Epithelial cell of proximal tubule (primary cell): ENCODE data around the gene CLEC10A. TPM values are rescaled to one million over a fixed set of nuclear protein-coding genes. Genes with fewer than 3 reads are reported as not detected.
"Not testable (repeated sequence)": the region's sequence is repeated elsewhere in the genome, so short reads cannot be mapped to it uniquely, and the experiment has no call there.

ENCODE experiments used
- DNase-seq: peaks from one replicate; pipeline ENCODE4 v3.0.0-alpha.2; 2011; ENCODE audit warnings: low read depth
- H3K4me3 ChIP-seq: 2 replicates; pipeline ENCODE4 v1.5.1; 2011; ENCODE audit warnings: low read depth, mild to moderate bottlenecking, low read length
- total RNA-seq: library from RNA; depleted of rRNA; stranded (reverse); fragments of >200 nt; gene quantifications from 2 replicates; pipeline ENCODE4 v1.2.3, GENCODE V29; 2015
- TF ChIP-seq, protein P1 (sequence below): conservative IDR thresholded peaks from 2 replicates; pipeline ENCODE4 v1.5.1; 2012; ENCODE audit warnings: low read depth, mild to moderate bottlenecking, low read length

CLEC10A gene
- total RNA-seq, 1 donor from 2014 or later, result not detected

DNA sequence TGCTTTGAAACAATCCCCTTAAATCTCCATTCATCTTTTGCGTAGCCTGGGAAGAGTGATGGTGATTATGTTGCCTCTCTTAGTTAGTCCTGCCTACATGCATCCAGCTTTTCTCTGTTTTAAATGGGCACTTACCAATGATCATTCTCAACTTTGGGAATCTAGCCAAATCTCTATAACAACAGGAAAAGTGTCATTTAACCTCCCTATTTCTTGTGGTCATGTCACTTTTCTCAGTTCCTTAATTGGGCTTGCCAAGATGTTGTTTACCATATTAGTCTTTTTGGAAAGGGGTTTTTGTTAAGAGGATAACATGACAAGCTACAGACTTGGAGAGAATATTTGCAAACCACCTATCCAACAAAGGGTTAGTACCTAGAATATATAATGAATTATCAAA lies 15.6 kb upstream of the CLEC10A start:
- no peak for DNase-seq
- H3K4me3 ChIP-seq, result no peak overlapping the region
- TF ChIP-seq, protein P1, sequence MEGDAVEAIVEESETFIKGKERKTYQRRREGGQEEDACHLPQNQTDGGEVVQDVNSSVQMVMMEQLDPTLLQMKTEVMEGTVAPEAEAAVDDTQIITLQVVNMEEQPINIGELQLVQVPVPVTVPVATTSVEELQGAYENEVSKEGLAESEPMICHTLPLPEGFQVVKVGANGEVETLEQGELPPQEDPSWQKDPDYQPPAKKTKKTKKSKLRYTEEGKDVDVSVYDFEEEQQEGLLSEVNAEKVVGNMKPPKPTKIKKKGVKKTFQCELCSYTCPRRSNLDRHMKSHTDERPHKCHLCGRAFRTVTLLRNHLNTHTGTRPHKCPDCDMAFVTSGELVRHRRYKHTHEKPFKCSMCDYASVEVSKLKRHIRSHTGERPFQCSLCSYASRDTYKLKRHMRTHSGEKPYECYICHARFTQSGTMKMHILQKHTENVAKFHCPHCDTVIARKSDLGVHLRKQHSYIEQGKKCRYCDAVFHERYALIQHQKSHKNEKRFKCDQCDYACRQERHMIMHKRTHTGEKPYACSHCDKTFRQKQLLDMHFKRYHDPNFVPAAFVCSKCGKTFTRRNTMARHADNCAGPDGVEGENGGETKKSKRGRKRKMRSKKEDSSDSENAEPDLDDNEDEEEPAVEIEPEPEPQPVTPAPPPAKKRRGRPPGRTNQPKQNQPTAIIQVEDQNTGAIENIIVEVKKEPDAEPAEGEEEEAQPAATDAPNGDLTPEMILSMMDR, result no peak

DNA sequence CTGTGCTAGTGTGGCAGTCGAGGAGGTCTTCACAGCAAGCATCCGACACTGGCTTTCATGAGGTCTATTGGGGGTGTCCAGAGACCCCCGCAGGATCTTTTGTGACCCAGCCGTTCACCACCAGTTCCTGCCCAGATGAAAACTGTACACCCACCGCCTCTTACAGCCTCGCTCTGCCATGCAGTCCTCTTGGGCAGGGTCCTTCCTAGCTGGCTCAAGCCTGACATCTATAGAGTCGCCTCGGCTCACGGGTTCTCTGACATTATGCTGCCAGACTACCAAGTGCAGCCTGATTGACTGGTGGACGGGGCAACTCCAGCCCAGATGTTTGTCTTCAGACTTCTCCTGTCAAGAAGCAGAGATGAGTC lies 14.6 kb upstream of the CLEC10A start:
- TF ChIP-seq, protein P1, result no peak
- DNase-seq, result no peak

DNA sequence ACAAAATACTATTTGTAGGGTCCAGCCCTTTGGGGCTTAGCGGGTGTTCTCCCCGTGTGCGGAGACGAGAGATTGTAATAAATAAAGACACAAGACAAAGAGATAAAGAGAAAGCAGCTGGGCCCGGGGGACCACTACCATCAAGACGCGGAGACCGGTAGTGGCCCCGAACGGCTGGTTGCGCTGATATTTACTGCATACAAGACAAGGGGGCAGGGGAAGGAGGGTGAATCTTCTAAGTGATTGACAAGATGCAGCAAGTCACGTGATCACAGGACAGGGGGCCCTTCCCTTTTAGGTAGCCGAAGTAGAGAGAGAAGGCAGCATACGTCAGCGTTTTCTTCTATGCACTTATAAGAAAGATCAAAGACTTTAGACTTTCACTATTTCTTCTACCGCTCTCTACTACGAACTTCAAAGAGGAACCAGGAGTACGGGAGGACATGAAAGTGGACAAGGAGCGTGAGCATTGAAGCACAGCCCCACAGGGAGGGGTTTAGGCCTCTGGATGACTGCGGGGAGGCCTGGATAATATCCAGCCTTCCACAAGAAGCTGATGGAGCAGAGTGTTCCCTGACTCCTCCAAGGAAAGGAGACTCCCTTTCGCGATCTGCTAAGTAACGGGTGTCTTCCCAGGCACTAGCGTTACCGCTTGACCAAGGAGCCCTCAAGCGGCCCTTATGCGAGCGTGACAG lies 11.4 kb upstream of the CLEC10A start:
- DNase-seq, H3K4me3 ChIP-seq: not testable (repeated sequence)

More for the DNA sequence above, 14.6 kb upstream of the CLEC10A start:
- H3K4me3 ChIP-seq, result no peak overlapping the region

DNA sequence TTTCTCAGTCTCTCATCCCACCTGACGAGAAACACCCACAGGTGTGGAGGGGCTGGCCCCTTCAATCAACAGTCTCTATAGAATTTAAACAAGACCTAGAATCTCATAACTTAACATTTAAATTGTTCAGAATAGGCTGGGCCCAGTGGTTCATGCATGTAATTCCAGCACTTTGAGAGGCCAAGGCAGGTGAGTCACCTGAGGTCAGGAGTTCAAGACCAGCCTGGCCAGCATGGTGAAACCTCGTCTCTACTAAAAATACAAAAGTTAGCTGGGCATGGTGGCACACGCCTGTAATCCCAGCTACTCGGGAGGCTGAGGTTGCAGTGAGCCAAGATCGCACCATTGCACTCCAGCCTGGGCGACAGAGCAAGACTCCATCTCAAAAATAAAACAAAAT lies 9.5 kb upstream of the CLEC10A start:
- H3K4me3 ChIP-seq, DNase-seq: not testable (repeated sequence)

DNA sequence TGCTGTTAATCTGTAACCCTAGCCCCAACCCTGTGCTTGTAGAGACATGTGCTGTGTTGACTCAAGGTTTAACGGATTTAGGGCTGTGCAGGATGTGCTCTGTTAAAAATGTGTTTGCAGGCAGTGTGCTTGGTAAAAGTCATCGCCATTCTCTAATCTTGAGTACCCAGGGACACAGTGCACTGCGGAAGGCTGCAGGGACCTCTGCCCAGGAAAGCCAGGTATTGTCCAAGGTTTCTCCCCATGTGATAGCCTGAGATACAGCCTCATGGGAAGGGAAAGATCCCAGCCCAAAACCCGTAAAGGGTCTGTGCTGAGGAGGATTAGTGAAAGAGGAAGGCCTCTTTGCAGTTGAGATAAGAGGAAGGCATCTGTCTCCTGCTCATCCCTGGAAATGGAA lies 8.4 kb upstream of the CLEC10A start:
- not testable (repeated sequence) for H3K4me3 ChIP-seq, DNase-seq

DNA sequence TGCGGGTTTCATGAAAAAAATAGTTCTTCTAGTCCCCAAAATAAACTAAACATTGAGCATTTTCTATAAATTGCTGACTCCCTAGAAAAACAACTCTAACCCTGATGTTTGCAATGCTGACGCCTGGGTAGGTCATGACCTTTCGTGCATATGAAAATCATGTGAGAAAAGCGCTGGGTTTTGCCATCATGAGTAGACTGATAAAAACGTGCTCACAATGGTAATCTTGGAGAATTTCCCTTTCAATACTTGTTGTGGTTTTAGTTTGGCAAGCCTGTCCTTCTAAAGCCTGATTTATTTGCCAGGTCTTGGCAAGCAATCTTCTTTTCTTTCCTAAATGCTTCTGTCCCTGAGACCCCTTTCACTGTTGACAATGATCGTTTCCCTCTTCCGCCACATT lies 4.0 kb upstream of the CLEC10A start:
- H3K4me3 ChIP-seq, result no peak overlapping the region
- TF ChIP-seq, protein P1, result no peak
- DNase-seq, result no peak

DNA sequence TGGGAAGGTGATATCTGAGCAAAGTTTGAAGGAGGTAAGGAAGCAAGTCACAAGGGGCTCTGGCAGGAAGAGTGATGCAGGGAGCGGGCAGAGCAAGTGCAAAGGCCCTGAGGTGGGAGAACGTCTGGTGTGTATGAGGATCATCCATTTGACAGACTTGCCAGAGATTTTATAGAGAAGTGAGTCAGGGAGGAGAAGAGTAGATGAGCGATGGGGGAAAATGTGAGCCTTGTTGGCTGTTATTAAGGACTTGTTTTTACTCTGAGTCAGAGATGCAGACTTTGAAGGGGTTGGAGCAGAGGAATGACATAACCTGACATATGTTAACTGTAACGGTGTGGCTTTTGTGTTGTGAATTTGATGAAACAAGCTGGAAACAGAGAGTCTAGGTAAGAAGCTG lies 3.5 kb upstream of the CLEC10A start:
- no peak overlapping the region for H3K4me3 ChIP-seq
- no peak for DNase-seq
- TF ChIP-seq, protein P1, result no peak

DNA sequence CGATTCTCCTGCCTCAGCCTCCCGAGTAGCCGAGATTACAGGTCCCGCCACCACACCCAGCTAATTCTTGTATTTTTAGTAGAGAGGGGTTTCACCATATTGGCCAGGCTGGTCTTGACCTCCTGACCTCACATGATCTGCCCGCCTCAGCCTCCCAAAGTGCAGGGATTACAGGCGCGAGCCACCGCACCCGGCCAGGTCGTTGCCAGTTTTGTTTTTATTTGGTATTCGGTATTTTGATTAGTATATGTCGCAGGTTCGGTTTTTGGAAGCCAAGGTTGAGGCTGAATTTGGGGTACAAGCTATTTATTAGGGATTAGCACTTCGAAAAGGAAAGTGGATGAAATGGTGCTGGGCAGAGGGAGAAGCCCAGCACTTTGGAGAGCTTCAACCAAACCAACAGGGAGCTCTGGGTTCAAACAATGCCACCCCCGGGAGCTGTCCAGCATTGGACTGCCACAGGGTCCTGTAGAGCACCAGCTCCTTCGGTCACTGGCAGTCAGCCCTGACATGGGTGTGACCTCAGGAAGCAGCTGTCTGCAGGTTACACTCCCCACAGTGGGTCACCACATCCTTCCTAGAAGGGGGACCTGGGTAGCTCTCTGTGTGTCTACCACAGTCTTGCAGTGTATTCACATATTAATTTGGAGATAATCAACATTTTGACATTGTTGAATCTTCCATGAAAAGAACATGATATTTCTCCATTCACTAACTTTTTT lies 1.5 kb upstream of the CLEC10A start:
- no peak for DNase-seq
- TF ChIP-seq, protein P1, result no peak

More for the DNA sequence above, 1.5 kb upstream of the CLEC10A start:
- no peak overlapping the region for H3K4me3 ChIP-seq
